Measurements from ENCODE around the gene SYT12. TPM values are rescaled to one million over a fixed set of nuclear protein-coding genes. Genes with fewer than 3 reads are reported as not detected.

The SYT12 gene
- total RNA-seq, 1 experiment from 2014 or later: 1.9 TPM

- H4K20me1 ChIP-seq (ENCODE audit: control insufficient read depth, insufficient read depth, insufficient read length): no peaks in the 10 kb centered on the region
- no peak overlapping the region for H2BK15ac ChIP-seq (ENCODE audit: low read depth, low read length)
- no peak overlapping the region for H3K56ac ChIP-seq (ENCODE audit: insufficient read length, low read depth, low read length)
- TF ChIP-seq, protein P1, sequence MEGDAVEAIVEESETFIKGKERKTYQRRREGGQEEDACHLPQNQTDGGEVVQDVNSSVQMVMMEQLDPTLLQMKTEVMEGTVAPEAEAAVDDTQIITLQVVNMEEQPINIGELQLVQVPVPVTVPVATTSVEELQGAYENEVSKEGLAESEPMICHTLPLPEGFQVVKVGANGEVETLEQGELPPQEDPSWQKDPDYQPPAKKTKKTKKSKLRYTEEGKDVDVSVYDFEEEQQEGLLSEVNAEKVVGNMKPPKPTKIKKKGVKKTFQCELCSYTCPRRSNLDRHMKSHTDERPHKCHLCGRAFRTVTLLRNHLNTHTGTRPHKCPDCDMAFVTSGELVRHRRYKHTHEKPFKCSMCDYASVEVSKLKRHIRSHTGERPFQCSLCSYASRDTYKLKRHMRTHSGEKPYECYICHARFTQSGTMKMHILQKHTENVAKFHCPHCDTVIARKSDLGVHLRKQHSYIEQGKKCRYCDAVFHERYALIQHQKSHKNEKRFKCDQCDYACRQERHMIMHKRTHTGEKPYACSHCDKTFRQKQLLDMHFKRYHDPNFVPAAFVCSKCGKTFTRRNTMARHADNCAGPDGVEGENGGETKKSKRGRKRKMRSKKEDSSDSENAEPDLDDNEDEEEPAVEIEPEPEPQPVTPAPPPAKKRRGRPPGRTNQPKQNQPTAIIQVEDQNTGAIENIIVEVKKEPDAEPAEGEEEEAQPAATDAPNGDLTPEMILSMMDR (conservative IDR thresholded peaks at IDR 0.05): no peak
- no peak overlapping the region for H3K4me2 ChIP-seq (ENCODE audit: insufficient read depth, insufficient read length, low read length)
- no peak for DNase-seq
- no peaks in the 10 kb centered on the region for H3K9me3 ChIP-seq (ENCODE audit: control insufficient read depth, low read depth, low read length)
- no peaks in the 10 kb centered on the region for H3K79me1 ChIP-seq (ENCODE audit: insufficient read depth, low read depth, low read length, poor library complexity, severe bottlenecking)
- no peak overlapping the region for H3K27ac ChIP-seq (ENCODE audit: insufficient read length, low read depth, low read length)
- no peak overlapping the region for H3K4me3 Mint-ChIP-seq
- no peaks in the 10 kb centered on the region; a peak in 3 of 5 replicates for H3K9me3 Mint-ChIP-seq
- no peak overlapping the region for H2AK5ac ChIP-seq (ENCODE audit: insufficient read length, low read length)
- no peak overlapping the region for H3K27ac Mint-ChIP-seq
- WGBS (ENCODE audit: extremely low coverage, insufficient read length, low lambda C conversion rate): no CpG with 5 or more reads among the region's 8 CpGs
- no peaks in the 10 kb centered on the region for H3K79me2 ChIP-seq (ENCODE audit: insufficient read depth, low read length)
- no peak overlapping the region for H2BK12ac ChIP-seq (ENCODE audit: insufficient read length, low read depth, low read length)
- peaks cover 10% of the 10 kb centered on the region for H3K27me3 Mint-ChIP-seq (ENCODE audit: low read depth)
- H4K5ac ChIP-seq (ENCODE audit: insufficient read length, low read depth, low read length): no peak overlapping the region
- H2AFZ ChIP-seq (ENCODE audit: low read length): no peak overlapping the region
- no peak overlapping the region for H4K8ac ChIP-seq (replicated peaks; ENCODE audit: insufficient read length, low read depth, low read length)
- no peak overlapping the region for H3K18ac ChIP-seq (ENCODE audit: insufficient read length, low read depth, low read length)
- H3K23me2 ChIP-seq (ENCODE audit: insufficient read length, low read depth, low read length, poor library complexity, severe bottlenecking): peaks cover 2% of the 10 kb centered on the region
- no peak overlapping the region for H4K91ac ChIP-seq (ENCODE audit: insufficient read length, low read depth, low read length)
- H3K36me3 Mint-ChIP-seq (ENCODE audit: insufficient read depth in 1 of 3, low read depth in 3 of 3): peaks cover 0 to 8% (median 0%) of the 10 kb centered on the region in 3 experiments; a peak in 2 of 7 replicates
- H3K4me1 Mint-ChIP-seq: peaks cover 17 to 22% of the 10 kb centered on the region in 2 experiments
- no peak overlapping the region for H2BK5ac ChIP-seq (ENCODE audit: insufficient read length, low read length)
- H3K9ac ChIP-seq (ENCODE audit: extremely low read depth, insufficient read length, low read length): no peak overlapping the region
- no peak overlapping the region for H3T11ph ChIP-seq (ENCODE audit: low read length)
- no peak overlapping the region for H3K4ac ChIP-seq (ENCODE audit: low read depth, low read length)
- no peak overlapping the region for H2BK20ac ChIP-seq (ENCODE audit: low read depth, low read length, poor library complexity, severe bottlenecking)
- no peak overlapping the region; the same call in 1 of the 2 replicates for H3K14ac ChIP-seq (ENCODE audit: insufficient read depth, low read length)
- no peak overlapping the region for H3K23ac ChIP-seq (ENCODE audit: insufficient read length, low read depth, low read length)
- peaks cover 9% of the 10 kb centered on the region; the same call in 1 of the 2 replicates for H3K4me1 ChIP-seq (ENCODE audit: insufficient read depth, low read length)
- H2BK120ac ChIP-seq (ENCODE audit: low read depth, low read length, poor library complexity, severe bottlenecking): no peak overlapping the region
- no peaks in the 10 kb centered on the region for H3K27me3 ChIP-seq (ENCODE audit: insufficient read depth, low read length)
These were observed 37.3 kb upstream of the SYT12 start for GRCh38 chr11:66985508-66986177.
